Activated CD4-positive, alpha-beta T cell treated with anti-CD3 and anti-CD28 coated beads, Interleukin-2, amount 10 ng/mL, durations not matched to agents 7 days and 5 days (primary cell): ENCODE measurements around the gene CCN5. TPM values are rescaled to one million over a fixed set of nuclear protein-coding genes. Genes with fewer than 3 reads are reported as not detected.
"Not testable (repeated sequence)": the region's sequence is repeated elsewhere in the genome, so short reads cannot be mapped to it uniquely, and the experiment has no call there.

Experiments
- CTCF ChIA-PET: fragments of 350-600 bp; sonication (Branson Sonifier 250); formaldehyde crosslinking; loops from one replicate; lab custom pipeline; 2021; ENCODE audit warnings: antibody characterized with exemption; lab: Charles Lee
- POLR2A ChIA-PET: fragments of 350-600 bp; sonication (Branson Sonifier 250); formaldehyde crosslinking; loops from one replicate; lab custom pipeline; 2021; ENCODE audit warnings: antibody characterized with exemption; lab: Charles Lee
- DNase-seq: peaks from one replicate; pipeline ENCODE4 v3.0.0-alpha.2; 2020
- H3K27ac Mint-ChIP-seq: one replicate; pipeline ENCODE4 v1.8.0; 2021; ENCODE audit warnings: mild to moderate bottlenecking, moderate library complexity, mixed read lengths
- H3K27me3 Mint-ChIP-seq: one replicate; pipeline ENCODE4 v1.8.0; 2021; ENCODE audit warnings: mixed read lengths
- H3K36me3 Mint-ChIP-seq: one replicate; pipeline ENCODE4 v1.8.0; 2021; ENCODE audit warnings: low read depth, mixed read lengths
- H3K4me1 Mint-ChIP-seq: one replicate; pipeline ENCODE4 v1.8.0; 2021; ENCODE audit warnings: mixed read lengths
- H3K4me3 Mint-ChIP-seq: one replicate; pipeline ENCODE4 v1.8.0; 2021; ENCODE audit warnings: mild to moderate bottlenecking, moderate library complexity, mixed read lengths
- H3K9me3 Mint-ChIP-seq: one replicate; pipeline ENCODE4 v1.8.0; 2021; ENCODE audit warnings: mixed read lengths
- total RNA-seq, 2 experiments: library from RNA; stranded (reverse); gene quantifications; one replicate each; pipeline ENCODE4 v1.2.3, GENCODE V29; 2021

CCN5 gene, protein sequence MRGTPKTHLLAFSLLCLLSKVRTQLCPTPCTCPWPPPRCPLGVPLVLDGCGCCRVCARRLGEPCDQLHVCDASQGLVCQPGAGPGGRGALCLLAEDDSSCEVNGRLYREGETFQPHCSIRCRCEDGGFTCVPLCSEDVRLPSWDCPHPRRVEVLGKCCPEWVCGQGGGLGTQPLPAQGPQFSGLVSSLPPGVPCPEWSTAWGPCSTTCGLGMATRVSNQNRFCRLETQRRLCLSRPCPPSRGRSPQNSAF
- total RNA-seq = not detected

DNA sequence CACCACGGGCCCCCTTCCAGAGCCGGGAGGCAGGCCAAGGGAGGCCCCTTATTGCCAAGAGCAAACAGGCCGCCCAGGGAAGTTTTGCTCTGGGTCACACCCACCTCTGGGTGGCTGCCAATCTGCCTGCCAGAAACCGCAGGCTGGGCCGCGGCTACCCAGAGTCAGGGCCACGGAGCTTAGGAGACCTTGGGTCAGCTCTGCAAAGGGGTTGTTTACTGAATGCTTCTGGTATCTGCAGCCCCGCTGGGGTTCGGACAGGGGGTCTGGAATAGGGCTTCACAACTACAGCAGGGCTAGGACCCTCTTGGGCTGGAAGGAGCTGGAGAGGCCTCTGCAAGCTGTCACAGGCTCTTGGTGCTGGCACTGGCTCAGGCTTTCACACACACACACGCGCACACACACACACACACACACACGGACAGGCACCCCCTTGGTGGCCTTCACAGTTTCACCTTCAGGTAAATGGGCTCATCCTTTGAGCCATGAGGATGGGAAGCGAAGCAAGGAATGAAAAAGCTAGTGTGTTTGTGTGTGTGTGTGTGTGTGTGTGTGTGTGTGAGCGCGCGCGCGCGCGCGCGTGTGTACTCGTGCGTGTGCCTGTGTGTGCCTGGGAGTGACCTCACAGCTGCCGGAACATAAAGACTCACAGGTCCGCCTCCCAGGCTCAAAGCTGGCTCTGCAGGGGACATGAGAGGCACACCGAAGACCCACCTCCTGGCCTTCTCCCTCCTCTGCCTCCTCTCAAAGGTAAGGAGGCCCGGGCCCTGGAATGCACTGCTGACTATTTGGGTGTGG is at the start of gene CCN5:
Gene CCN5, plus strand, starts transcription at position 669 of the 798 bp plus-strand sequence. Its CDS starts 22 bp downstream, at position 691.
- ChIA-PET CTCF (interaction anchor here (0.9 to 1.5 kb wide), 2 partner anchors 12 to 22 kb away, joined by 3 read pairs; no protein-coding TSS in a partner anchor), POLR2A (interaction anchor here (0.6 kb wide), 1 partner anchor 1047 kb away, joined by 3 read pairs; no protein-coding TSS in a partner anchor)
- H3K9me3 Mint-ChIP-seq = no peaks in the 10 kb centered on the region
- H3K4me3 Mint-ChIP-seq = no peak within 1 kb of the TSS
- H3K27ac Mint-ChIP-seq = no peak within 1 kb of the TSS
- no peaks in the 10 kb centered on the region for H3K4me1 Mint-ChIP-seq
- no peaks in the 10 kb centered on the region for H3K27me3 Mint-ChIP-seq
- H3K36me3 Mint-ChIP-seq = no peaks in the 10 kb centered on the region
- no peak for DNase-seq

DNA sequence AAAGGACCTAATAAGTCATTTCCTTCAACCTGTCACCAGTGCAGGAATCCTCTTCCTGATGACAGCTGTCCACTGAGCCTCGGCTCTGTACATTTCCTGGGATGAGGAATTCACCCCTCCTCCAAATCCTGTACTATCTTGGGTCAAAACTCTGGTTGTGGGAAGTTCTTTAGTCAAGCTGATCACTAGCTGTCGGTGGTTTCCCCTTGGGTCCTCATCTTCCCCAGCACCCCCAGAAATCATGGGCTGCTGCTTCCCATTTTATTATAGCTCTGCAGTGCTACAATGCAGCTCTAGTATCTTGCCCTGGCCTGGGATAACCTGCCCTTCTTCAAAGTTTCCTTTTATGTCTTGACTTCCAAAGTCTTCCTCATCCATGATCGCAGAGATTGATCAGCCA is 49.1 kb upstream of the CCN5 start:
- H3K36me3 Mint-ChIP-seq = peaks cover 14% of the 10 kb centered on the region
- H3K27me3 Mint-ChIP-seq = no peaks in the 10 kb centered on the region
- no peaks in the 10 kb centered on the region for H3K9me3 Mint-ChIP-seq
- no peak overlapping the region for H3K4me3 Mint-ChIP-seq
- peaks cover 15% of the 10 kb centered on the region for H3K4me1 Mint-ChIP-seq
- ChIA-PET CTCF (interaction anchor here (1.1 kb wide), 1 partner anchor 19 kb away, joined by 3 read pairs; no protein-coding TSS in a partner anchor), POLR2A (no interaction called here)
- DNase-seq = no peak
- H3K27ac Mint-ChIP-seq = no peak overlapping the region

DNA sequence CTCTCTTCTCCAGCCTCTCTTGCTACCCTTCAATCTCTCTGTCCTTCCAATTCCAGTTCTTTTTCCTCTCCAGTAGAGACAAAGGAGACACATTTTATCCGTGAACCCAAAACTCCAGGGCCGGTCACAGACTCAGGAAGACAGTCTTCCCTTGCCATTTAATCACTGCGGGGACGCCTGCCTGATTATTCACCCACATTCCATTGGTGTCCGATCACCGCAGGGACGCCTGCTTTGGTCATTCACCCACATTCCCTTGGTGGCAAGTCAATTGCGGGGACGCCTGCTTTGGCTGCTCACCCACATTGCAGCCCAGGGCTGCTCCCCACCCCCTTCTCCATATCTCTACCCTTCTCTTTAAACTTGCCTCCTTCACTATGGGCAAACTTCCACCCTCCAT is 44.3 kb upstream of the CCN5 start:
- POLR2A ChIA-PET = not testable (repeated sequence)

DNA sequence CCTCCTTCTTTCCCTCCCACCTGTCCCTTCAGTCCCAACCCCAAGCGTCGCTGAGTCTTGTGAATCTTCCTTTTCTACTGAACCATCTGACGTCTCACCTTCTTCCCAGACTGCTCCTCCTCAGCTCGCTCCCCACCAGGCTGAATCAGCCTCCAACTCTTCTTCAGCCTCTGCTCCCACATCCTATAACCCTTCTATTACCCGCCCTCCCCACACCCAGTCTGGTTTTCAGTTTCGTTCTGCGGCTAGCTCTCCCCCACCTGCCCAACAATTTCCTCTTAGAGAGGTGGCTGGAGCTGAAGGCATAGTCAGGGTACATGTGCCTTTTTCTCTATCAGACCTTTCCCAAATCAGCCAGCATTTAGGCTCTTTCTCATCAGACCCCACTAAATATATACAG is 43.6 kb upstream of the CCN5 start:
- peak overlapping the region; percentile 79 for H3K4me3 Mint-ChIP-seq
- not testable (repeated sequence) for H3K36me3 Mint-ChIP-seq, H3K9me3 Mint-ChIP-seq, H3K27ac Mint-ChIP-seq, H3K27me3 Mint-ChIP-seq, H3K4me1 Mint-ChIP-seq
- peak; percentile 83 for DNase-seq
- ChIA-PET CTCF (interaction anchor here (1.1 to 1.7 kb wide), 3 partner anchors 12 to 24 kb away, joined by 3 to 7 read pairs (median 3); no protein-coding TSS in a partner anchor), POLR2A (interaction anchor here (0.6 kb wide), 1 partner anchor 10 kb away, joined by 3 read pairs; no protein-coding TSS in a partner anchor)

More for the DNA sequence above, 44.3 kb upstream of the CCN5 start:
- H3K36me3 Mint-ChIP-seq, H3K27ac Mint-ChIP-seq, CTCF ChIA-PET, H3K4me1 Mint-ChIP-seq, H3K27me3 Mint-ChIP-seq, DNase-seq, H3K9me3 Mint-ChIP-seq: not testable (repeated sequence)
- H3K4me3 Mint-ChIP-seq = peak overlapping the region; percentile 79

DNA sequence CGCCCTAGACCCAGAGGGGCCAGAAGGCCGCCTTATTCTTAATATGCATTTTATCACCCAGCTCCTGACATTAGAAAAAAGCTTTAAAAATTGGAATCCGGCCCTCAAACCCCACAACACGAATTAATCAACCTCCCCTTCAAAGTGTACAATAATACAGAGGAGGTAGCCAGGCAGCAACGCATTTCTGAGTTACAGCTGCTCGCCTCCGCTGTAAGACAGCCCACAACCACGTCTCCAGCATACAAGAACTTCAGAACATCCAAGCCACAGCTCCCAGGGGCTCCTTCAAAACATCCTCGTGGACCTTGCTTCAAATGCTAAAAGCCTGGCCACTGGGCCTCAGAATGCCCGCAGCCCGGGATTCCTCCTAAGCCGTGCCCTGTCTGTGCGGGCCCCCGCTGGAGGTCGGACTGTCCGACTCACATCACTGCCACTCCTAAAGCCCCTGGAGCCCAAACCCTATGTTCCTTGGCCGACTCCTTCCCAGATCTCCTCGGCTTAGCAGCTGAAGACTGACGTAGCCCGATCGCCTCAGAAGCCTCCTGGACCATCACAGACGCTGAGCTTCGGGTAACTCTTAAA is 42.8 kb upstream of the CCN5 start:
- not testable (repeated sequence) for DNase-seq, H3K27me3 Mint-ChIP-seq, H3K36me3 Mint-ChIP-seq, H3K27ac Mint-ChIP-seq, H3K4me1 Mint-ChIP-seq, H3K9me3 Mint-ChIP-seq
- ChIA-PET CTCF (interaction anchor here (1.1 to 1.7 kb wide), 4 partner anchors 11 to 29 kb away, joined by 3 to 7 read pairs (median 4); no protein-coding TSS in a partner anchor), POLR2A (interaction anchor here (0.6 kb wide), 1 partner anchor 10 kb away, joined by 3 read pairs; no protein-coding TSS in a partner anchor)
- H3K4me3 Mint-ChIP-seq = peak overlapping the region; percentile 79

DNA sequence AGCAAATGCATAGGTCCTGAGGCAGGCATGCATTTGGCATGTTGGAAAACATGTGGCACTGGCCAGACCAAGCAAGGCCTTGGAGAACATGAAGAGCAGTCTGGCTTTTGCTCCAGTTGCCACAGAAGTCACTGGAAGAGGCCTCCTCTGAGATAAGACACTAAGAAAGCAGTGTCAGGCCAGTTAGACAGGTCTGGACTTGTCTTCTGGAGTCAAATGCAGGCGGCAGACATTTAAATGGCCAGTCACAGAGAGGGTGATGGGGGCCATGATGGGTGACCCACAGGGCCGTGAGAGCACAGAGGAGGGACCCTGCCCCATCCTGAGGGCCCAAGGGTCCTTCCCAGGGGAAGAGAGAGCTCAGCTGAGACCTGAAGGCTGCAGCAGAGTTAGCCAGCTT is 36.9 kb upstream of the CCN5 start:
- Mint-ChIP-seq H3K9me3 (no peaks in the 10 kb centered on the region), H3K4me3 (no peak overlapping the region), H3K36me3 (no peaks in the 10 kb centered on the region), H3K27ac (no peak overlapping the region), H3K27me3 (no peaks in the 10 kb centered on the region), H3K4me1 (no peaks in the 10 kb centered on the region)
- CTCF ChIA-PET = interaction anchor here (0.6 kb wide), 1 partner anchor 1828 kb away, joined by 3 read pairs; no protein-coding TSS in a partner anchor
- no peak for DNase-seq
- POLR2A ChIA-PET = no interaction called here

DNA sequence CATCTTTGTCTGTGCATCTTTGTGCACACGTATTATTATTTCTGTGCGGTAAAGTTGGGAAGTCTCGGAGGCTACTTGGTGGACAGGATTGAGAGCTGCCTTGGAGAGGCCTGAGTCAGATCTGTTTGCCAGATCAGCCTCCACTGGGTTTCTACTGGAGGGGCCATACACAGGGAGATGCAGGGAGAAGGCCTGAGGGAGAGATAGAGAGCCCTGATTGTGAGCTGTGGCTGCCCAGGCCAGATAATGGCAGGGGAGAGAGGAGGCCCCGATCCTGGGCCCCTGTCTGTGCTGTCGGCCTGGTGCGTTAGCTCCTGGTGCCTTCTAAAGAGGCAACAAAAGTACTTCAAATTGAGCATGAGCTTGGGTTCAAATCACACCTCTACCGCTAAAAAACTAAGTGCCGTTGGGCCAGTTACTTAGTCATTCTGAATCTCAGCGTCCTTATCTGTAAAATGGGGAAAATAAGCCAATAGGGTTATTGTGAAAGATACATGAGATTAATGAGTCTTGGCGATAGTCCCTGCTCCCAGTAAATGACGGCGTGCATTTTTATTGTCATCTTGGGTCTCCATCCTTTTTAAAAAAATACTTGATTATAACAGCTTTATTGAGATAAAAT is 36.1 kb upstream of the CCN5 start:
- no peaks in the 10 kb centered on the region for H3K27me3 Mint-ChIP-seq
- POLR2A ChIA-PET = no interaction called here
- no peaks in the 10 kb centered on the region for H3K36me3 Mint-ChIP-seq
- peaks cover 6% of the 10 kb centered on the region for H3K4me1 Mint-ChIP-seq
- no peak for DNase-seq
- H3K27ac Mint-ChIP-seq = no peak overlapping the region
- CTCF ChIA-PET = interaction anchor here (1.5 kb wide), 1 partner anchor 30 kb away, joined by 3 read pairs; no protein-coding TSS in a partner anchor
- no peaks in the 10 kb centered on the region for H3K9me3 Mint-ChIP-seq
- no peak overlapping the region for H3K4me3 Mint-ChIP-seq

DNA sequence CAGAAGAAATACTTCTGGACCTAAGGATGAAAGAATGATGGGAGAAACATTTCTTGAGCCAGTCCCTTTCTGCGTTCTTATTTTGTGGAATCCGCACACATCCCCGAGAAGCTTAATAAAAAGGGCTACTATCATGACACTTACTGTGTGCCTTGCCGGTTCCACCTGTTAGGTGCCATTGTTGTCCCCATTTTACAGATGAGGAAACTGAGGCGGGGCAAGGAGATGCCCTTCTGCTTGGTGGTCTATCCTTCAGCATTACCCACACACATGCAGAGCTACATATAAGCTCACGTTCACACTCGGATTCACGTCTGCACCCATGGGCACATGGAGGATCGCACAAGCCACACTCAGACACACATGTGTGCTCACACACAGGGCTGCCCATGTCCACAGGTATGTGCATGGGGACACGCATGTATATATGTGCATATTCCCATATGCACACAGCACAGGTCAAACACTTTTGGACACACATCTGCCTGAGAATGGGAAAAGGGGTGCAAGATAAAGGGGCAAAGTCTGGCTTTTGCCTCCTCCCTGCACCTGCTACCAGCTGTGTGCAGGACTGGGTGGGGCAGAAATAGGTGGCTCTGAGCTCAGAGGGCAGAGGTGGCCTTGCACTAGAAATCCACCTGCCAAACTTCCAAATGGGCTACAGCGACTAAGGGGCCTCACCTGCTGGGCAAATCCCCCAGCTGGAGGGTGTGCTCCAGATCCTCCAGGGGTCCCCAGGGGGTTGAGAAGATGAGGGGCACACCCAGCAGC is 33.2 kb upstream of the CCN5 start:
- Mint-ChIP-seq H3K4me3 (no peak overlapping the region), H3K27me3 (no peaks in the 10 kb centered on the region), H3K9me3 (no peaks in the 10 kb centered on the region), H3K4me1 (peaks cover 14% of the 10 kb centered on the region), H3K36me3 (no peaks in the 10 kb centered on the region), H3K27ac (no peak overlapping the region)
- ChIA-PET CTCF (interaction anchor here (1.2 to 2.0 kb wide), 4 partner anchors 30 to 210 kb away, joined by 3 to 10 read pairs (median 4); no protein-coding TSS in a partner anchor), POLR2A (interaction anchor here (1.3 kb wide), 1 partner anchor 10 kb away, joined by 3 read pairs; no protein-coding TSS in a partner anchor)
- DNase-seq = no peak

DNA sequence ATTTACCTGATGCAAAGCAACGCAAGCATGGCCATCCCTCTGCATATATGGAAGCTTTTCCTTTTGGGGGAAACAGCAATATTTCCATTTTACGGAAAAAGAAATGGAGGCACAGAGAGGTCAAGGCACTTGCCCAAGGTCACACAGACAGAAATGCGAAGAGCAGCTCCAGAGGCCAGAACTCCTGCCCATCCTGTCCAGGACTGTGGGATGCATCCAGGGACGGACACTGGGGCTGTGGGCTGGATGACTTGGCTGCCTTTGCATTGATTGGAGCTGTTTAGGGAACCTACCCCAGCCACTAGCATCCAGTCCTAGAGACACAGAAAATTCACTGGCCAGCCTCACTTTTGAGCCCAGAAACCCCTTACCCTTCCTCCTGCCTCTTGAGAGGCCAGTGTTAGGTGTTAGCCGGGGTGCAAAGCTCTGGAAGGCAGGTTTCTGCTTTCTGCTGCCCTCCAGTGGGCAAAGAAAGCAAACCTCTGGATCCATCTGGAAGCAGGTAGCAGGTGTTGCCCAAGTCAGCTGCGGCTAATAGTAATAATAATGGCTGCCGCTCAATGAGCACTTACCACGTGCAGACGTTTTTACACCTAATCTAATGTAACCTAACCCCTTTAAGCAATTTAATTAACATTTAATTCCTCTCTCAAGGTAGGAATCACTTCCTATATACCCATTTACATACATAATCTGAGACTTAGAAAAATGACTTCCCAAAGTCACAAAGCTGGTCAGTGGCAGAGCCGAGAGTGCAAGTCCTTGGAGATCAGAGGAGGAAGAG is 31.7 kb upstream of the CCN5 start:
- H3K4me3 Mint-ChIP-seq = no peak overlapping the region
- H3K27ac Mint-ChIP-seq = no peak overlapping the region
- POLR2A ChIA-PET = no interaction called here
- H3K9me3 Mint-ChIP-seq = no peaks in the 10 kb centered on the region
- no peaks in the 10 kb centered on the region for H3K27me3 Mint-ChIP-seq
- peaks cover 14% of the 10 kb centered on the region for H3K4me1 Mint-ChIP-seq
- H3K36me3 Mint-ChIP-seq = no peaks in the 10 kb centered on the region
- CTCF ChIA-PET = interaction anchor here (0.8 to 2.2 kb wide), 22 partner anchors 11 to 607 kb away, joined by 3 to 10 read pairs (median 4); no protein-coding TSS in a partner anchor
- DNase-seq = peak; percentile 61

DNA sequence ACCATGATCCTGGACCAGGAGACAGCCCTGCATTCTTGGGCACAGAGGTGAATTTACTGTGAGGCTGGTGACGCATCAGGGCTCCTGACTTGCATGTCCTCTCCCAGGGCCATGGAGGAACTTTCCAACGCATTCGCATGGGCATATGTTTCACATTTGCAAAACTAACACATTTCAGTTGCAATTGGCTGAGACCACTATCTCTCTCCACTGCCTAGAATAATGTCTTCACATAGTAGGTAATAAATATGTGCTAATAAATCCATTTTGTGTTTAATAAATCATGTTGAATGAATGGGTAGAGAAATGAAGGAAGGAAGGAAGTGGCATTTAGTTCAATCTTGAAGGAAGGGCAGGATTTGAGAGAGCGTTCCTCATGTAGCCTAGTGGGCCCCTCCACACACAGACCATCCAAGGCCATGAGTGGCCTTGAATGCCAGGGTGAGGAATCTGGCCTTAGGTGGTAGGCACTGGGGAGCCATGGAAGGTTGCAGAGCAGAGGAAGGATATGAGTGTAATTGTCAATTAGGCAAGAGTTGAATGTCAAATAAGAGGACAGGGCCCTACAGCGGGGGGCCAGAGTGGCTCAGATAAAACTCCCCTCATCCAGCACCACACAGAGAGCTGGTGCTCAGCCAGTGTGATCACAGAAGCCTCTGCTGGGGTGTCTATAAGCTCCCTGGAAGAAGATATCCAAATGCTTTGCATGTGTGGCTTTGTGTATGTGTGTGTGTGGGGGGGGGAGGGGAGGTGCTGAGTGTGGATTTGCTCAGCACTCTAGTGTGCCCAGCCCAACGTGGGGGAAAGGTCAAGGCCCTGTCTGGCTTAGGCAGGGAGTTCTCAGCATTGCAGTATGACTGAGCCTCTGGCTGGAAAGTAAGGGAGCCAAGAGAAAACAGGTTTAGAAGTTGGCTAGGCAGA is 30.9 kb upstream of the CCN5 start:
- H3K27ac Mint-ChIP-seq = no peak overlapping the region
- no peaks in the 10 kb centered on the region for H3K27me3 Mint-ChIP-seq
- no peaks in the 10 kb centered on the region for H3K36me3 Mint-ChIP-seq
- peaks cover 14% of the 10 kb centered on the region for H3K4me1 Mint-ChIP-seq
- DNase-seq = no peak
- ChIA-PET POLR2A (interaction anchor here (0.6 kb wide), 1 partner anchor 74 kb away, joined by 3 read pairs; no protein-coding TSS in a partner anchor), CTCF (interaction anchor here (0.9 to 2.2 kb wide), 22 partner anchors 12 to 201 kb away, joined by 3 to 10 read pairs (median 4); partner anchors contain the start of genes ADA and YWHAB)
- no peaks in the 10 kb centered on the region for H3K9me3 Mint-ChIP-seq
- no peak overlapping the region for H3K4me3 Mint-ChIP-seq
